T follicular helper cell (primary cell): ENCODE measurements around the gene TAS2R31.
"Not testable (repeated sequence)": the region's sequence is repeated elsewhere in the genome, so short reads cannot be mapped to it uniquely, and the experiment has no call there.

ENCODE experiments used
- DNase-seq: peaks from one replicate; pipeline ENCODE4 v3.0.0-alpha.2; 2020; ENCODE audit warnings: low read depth
- total RNA-seq, 2 experiments: gene quantifications; one replicate each; lab custom pipeline; 2026; lab: John Stamatoyannopoulos, UW

Gene TAS2R31, protein sequence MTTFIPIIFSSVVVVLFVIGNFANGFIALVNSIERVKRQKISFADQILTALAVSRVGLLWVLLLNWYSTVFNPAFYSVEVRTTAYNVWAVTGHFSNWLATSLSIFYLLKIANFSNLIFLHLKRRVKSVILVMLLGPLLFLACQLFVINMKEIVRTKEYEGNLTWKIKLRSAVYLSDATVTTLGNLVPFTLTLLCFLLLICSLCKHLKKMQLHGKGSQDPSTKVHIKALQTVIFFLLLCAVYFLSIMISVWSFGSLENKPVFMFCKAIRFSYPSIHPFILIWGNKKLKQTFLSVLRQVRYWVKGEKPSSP
- total RNA-seq = 1.2 to 2.0 reads per million in 2 experiments

DNA sequence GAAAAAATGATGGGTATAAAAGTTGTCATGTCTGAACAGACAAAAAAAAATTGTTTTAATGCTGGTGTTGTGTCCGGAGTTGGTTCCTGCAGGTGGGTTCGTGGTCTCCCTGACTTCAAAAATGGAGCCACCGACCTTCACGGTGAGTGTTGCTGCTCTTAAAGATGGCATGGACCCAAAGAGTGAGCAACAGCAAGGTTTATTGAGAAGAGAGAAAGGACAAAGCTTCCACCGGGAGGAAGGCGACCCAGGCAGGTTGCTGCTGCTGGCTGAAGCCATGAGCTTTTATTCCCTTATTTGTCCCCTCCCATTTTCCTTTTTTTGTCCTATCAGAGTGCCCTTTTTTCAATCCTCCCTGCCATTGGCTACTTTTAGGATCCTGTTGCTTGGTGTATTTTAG is at the start of gene TAS2R31:
Gene TAS2R31 (minus strand): TSS at position 101 of the 400 bp plus-strand sequence. CDS start 72 bp downstream, at position 29.
- DNase-seq = no peak

DNA sequence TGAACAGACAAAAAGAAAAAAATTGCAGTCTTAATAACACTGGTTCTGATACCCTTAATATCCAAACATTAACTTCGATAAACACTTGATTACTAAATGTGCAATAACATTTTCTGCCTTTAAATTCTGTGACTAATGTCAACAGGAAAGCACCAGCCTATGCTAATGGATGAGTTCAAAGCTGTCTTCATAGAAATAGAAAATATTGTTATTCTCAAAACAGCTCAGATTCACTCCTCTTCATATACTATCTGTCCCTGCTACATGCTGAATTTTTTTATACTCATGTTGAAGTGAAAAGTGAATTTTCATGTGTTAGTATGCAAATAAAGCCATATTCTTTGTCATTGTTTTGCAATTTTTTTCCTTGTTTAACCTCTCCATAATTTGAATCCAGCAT is 47.0 kb upstream of the TAS2R31 start:
- DNase-seq = no peak

DNA sequence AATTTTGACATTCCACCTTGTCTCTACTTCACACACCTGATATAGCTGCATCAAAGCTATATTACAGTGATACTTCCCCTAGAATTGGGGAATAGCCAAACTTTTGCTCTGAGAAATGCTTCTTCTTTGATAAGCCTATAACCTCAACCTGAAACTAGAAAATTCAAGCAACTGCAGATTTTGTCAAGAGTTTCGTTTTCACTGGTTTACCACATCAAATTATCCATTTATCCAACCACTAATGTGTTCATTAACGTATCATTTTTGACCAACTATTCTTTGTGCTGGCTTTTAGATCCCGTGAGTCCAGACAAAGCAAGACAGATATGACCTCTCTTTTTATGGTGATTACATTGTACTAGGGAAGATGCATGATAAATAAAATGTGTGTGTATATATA is 44.4 kb upstream of the TAS2R31 start:
- no peak for DNase-seq

DNA sequence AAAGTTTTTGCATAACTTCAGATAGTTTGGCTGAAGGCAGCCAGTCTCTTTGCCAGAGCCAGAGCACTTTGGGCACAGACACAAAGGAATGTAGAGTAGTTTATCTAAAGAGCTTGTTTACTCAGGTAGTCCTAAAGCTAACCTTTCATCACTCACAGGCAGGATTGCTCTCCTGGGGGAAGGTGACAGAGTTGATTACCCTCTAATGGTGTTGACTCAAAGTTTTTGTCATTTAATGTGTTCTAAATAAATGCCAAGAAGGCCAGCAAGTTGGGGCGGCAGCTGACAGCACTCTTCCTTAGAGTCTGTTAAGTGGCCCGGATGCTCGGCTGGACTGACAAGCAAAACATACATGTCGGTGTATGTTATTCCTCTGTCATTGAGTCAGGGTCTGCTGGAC is 40.2 kb upstream of the TAS2R31 start:
- DNase-seq = no peak

DNA sequence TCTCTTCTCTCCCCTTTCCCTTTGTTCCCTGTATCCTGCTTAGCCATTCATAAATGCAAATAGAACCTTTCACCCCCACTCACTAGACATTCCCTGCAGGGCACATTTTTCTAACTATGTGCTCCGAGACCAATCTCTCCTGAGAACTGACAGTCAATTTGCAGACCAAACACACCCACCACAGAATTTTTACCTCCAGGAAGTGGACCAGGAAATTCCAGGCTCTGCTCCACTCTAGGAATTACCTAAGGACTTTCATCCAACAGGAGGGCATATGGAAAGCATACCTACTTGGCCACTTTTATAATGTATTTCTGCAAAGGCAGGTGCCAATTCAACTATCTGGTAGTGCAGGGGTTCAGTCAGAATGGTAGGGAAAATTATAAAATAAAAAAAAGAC is 39.8 kb upstream of the TAS2R31 start:
- no peak for DNase-seq

DNA sequence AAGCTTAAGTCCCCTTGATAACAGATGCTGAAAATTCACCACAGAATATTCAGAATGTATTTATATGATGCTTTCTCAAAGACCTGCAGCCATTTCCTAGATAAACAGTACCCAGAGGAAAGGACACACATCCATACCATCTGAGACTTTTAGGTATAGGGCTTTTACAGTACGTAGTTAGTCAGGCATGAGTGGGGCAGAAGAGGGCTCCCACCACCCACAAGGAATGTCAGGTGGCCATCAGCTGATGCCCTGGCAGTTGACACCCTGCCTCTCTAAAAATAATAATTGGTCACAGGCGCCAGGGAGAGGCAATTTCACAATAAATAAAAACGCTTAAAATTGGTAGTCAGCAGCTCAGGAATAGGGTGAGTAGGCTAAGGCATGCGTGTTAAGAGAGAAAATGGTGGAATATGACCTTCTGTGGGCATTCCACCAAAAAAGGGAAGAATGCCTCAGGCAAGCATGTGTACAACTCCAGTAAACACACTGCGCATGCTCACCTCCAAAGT is 38.7 kb upstream of the TAS2R31 start:
- DNase-seq = no peak

DNA sequence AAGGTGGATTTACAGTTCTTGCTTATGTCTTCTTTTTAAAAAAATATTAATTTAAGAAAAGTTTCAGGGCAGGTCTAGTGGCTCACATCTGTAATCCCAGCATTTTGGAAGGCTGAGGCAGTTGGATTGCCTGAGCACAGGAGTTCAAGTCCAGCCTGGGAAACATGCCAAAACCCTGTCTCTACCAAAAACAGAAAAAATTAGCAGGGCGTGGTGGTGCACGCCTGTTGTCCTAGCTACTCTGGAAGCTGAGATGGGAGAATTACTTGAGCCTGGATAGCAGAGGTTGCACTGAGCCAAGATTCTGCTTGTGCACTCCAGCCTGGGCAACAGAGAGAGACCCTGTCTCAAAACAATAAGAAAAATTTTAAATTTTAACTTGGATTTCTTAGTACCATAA is 36.3 kb upstream of the TAS2R31 start:
- DNase-seq = no peak

DNA sequence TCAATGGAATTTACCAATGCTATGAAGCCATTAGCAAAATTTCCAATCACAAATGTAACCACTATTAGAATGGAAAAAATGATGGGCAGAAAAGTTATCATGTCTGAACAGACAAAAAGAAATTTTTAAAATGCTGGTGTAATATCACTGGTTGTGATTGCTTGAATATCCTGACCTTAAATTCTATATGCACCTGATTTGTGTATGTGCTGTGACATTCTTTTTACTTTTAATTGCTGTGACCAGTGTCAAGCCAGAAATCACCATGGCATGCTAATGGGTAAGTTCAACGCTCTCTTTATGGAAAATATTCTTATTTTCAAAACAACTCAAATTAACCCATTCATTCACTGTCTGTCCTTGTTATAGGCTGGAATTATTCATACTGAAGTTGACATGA is 31.0 kb upstream of the TAS2R31 start, which contains the start of gene TAS2R46:
Gene TAS2R46 (minus strand): TSS at position 101 of the 400 bp plus-strand sequence. CDS start 0 bp downstream, at position 101.
- DNase-seq = not testable (repeated sequence)

DNA sequence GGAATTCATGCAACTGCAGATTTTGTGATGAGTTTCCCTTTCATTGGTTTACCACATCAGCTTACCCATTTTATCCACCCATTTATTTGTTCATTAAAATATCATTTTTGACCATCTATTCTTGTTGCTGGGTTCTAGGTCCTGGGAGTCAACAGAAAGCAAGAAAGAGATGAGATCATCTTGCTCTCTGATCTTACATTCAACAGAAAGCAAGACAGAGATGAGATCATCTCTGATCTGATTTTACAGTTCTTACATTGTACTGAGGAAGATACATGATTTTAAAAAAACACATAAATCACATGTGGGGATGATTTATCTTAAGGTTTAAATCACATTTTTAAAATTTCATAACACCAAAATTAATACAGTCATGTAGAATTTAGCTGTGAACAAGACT is 28.6 kb upstream of the TAS2R31 start:
- DNase-seq = no peak

DNA sequence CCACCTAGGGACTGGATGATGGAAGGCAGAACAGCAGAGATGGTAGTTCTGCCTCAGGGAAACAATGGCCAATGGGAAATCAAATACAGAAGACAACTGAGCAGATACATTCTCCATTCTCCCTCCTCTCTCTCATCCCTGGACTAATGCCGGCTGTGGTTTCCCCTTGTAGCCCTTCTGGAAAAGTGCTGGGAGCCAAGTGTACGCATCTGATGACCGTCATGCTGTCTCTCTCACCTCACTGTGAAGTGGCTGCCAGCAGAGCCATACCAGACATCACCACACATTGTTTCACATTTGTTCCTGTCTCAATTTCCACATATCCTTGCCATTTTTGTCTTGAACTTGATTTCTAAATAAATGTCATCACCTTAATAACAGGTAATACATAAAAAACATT is 27.8 kb upstream of the TAS2R31 start:
- DNase-seq = no peak

DNA sequence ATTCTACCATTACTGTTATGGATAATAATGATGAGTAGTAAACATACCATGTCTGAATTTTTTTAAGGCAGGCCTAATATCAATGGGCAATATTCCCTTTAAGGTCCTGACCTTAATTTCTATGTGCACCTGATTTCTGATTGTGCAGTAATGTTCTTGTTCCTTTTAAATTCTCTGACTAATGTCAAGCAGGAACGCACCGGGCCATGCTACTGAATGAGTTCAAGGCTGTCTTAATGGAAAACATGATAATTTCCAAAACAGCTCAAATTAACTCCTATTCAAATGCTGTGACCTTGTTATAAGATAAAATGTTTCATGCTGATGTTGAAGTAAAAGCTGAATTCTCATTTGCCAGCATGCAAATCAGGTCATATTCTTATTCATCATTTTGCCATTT is 24.1 kb upstream of the TAS2R31 start:
- DNase-seq = no peak

DNA sequence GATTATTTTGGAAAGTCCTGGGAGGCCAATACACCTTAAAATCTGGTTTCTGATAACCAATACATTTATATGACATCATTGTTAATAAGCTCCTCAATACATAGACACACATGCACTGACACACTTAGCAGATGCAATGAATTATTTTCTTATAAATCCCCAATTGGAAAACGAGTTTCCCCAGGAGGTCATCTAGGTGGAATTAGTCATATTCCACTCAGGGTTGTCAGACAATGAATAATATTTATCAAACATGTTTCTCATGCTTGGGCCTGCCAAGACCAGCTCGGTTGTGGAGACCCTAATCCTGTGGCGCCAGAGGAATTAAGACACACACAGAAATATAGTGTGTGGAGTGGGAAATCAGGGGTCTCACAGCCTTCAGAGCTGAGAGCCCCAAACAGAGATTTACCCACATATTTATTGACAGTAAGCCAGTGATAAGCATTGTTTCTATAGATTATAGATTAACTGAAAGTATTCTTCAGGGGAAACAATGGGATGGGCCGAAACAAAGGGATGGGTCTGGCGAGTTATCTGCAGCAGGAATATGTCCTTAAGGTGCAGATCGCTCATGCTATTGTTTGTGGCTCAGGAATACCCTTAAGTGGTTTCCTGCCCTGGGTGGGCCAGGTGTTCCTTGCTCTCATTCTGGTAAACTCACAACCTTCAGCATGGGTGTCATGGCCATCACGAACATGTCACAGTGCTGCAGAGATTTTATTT is 18.8 kb upstream of the TAS2R31 start:
- not testable (repeated sequence) for DNase-seq

DNA sequence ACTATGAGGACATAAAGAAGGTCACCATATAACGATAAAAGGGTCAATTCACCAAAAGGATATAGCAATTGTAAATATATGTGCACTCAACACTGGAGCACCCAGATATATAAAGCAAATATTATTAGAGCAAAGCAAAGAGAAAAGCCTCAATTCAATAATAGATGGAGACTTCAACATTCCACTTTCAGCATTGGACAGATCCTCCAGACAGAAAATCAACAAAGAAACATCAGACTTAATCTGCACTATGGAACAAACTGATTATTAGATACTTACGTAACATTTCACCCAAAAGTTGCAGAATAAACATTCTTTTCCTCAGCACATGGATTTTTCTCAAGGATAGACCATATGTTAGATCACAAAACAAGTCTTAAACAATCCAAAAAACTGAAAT is 10.2 kb upstream of the TAS2R31 start:
- not testable (repeated sequence) for DNase-seq

DNA sequence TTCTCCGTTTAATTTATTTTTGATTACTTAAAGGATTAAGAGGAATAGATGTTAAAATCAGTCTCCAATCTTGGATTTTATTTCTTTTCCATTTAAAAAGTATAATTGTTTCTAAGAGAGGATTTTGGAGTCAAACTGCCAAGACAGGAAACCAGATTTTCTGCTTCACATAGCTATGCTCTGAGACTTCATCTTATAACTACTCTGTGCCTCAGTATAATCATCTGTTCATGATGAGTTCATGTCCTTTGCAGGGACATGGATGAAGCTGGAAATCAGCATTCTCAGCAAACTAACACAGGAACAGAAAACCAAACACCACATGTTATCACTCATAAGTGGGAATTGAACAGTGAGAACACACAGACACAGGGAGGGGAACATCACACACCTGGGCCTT is 9.0 kb upstream of the TAS2R31 start:
- no peak for DNase-seq

DNA sequence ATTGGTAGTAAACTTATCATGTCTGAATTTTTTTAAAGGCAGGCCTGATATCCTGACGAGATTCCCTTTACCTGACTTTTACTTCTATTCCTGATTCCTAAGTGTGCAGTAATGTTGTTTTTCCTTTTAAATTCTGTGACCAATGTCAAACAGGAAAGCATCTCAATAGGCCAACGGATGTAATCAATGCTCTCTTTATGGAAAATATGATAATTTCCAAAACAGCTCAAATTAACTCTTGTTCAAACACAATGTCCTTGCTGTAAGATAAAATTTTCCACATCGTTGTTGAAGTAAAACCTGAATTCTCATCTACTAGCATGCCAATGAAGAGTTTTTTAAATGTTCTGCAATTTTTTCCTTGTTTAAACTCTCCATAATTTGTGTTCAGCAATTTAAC is 8.0 kb upstream of the TAS2R31 start:
- DNase-seq = no peak

DNA sequence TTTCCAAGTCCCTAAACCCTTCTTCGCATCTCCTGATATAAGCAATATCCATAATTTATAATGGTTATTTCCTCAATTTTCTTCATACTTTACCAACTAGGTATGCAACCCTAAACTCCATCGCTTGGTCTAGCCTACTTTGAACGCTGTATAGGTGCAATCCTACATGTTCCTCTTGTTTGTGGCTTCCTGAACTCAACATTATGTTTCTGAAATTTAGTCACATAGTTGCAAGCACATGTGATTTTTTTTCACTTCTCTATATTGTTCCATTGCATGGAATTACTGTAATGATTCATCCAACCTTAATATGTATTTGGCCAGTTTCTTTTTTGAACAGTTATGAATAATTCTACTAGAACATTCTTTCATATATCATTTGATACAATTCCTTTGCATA is 2.8 kb upstream of the TAS2R31 start:
- DNase-seq = not testable (repeated sequence)

DNA sequence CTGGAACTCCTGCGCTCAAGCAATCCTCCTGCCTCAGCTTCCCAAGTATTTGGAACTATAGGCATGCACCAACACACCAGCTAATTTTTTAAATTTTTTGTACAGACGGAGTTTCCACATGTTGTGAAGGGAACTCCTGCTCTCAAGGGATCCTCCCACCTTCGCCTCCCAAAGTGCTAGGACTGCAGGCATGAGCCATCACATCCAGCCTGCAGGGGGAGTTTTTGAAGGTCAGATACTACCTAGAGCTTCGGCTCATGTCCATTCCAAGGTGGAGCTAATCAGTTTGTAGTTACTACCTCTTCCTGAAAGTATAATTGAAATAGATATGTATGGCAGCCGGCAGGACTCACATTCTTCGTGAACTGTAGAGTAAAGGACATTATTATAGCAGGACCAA is 5.1 kb downstream of the TAS2R31 start:
- DNase-seq = no peak

DNA sequence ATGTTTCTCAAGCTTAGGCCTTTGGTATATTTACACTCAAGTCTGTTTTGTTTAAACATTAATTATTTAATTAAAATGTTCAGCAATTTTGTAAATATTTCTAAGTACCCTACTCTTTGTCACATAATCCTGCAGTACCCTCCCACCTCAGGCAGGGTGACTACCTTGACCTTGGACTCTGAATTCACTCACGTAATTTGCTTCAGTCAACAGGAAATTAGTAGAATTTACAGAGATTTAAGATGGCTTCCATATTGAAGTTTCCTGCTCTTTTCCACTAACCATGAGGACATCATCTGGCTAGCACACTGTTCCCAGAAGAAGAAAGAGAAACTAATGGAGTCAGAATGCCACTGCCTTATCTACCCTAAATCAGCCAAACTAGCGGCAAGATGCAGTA is 7.8 kb downstream of the TAS2R31 start:
- DNase-seq = no peak

DNA sequence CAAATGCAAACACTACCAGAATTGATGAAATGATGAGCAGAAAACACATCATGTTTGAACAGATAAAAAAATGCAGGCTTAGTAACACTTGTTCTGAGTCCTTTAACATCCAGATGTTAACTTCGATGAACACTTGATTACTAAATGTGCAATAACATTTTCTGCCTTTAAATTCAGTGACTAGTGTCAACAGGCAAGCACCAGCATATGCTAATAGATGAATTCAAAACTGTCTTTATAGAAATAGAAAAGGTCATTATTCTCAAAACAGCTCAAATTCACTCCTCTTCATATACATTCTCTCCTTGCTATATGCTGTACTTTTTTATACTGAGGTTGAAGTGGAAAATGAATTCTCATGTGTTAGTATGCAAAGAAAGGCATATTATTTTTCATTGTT is 8.7 kb downstream of the TAS2R31 start, which contains the start of gene TAS2R19:
Gene TAS2R19 (minus strand): TSS at position 101 of the 400 bp plus-strand sequence. CDS start 49 bp downstream, at position 52.
- no peak for DNase-seq

DNA sequence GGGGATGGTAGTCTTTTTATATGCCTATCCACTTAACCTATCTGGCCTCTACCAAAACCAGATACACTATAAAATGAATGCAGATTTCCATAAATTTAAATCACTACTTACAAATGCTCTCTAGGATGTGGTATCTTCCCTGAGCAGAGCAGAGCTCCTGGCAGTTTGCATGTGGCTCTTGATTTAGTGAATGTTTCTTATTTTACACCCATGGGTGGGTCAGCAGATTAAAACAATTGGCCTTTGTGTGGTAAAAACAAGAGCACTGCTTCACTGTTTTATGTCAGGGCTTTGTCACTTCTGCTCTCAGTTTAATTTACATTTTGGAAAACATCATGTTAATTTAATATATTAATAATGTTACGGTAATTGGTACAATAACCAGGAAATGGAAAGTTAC is 14.3 kb downstream of the TAS2R31 start:
- no peak for DNase-seq

DNA sequence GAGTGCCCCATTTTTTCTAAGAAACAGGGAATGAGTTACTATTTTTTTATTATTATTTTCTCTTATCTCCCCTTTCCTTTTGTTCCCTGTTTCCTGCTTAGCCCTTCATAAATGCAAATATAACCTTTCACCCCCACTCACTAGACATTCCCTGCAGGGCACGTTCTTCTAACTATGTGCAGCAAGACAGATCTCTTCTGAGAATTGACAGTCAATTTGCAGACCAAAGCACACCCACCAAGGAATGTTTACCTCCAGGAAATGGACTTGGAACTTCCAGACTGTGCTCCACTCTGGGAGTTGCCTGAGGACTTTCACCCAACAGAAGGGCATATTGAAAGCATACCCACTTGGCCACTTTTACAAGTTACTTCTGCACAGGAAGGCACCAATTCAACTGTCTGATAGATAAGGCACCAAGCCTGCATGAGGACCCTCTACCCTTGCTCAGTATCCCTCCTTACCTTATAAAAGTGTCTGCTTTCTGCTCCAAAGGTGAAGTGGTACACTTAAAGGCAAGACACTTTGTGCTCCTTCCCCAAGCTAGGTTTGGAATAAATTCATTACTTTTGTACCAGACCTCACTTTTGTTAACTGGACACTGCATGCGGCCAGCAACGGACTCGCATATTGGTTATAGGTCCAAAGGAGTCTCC is 15.3 kb downstream of the TAS2R31 start:
- DNase-seq = no peak

DNA sequence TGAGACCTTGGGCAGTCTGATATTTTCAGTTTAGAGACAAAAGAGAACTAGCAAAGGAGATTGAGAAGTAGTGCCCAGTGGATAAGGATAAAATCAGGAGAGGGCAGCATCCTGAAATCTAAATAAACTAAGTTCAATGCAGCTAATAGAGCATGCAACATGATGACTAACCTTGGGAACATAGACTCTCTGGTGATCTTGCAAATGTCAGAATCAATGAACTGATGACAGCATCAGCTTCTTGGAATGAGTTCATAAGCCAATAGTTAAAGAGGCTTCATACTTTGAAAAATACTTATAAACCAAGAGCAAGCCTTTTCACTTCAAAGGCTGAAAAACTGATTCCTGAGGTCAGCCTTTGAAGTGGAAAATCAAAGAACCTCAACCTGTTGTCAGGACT is 17.0 kb downstream of the TAS2R31 start:
- DNase-seq = no peak

DNA sequence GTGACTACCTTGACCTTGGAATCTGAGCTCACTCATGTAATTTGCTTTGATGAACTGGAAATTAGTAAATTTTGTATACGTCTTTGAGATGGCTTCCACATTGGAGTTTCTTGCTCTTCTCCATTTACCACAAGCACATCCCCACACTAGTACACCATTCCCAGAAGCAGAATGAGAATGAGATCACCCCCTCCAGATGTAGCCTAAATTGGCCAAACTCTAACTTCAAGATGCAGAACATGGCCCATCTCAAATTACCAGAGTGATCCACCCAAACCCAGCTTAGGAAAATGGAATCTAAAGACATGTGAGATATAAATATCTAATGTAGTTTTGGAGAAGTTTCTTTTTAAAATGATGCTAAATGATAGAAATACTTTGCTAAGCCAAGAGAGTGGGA is 23.6 kb downstream of the TAS2R31 start:
- no peak for DNase-seq
